Central memory CD4-positive, alpha-beta T cell (primary cell): Measurements from ENCODE around the gene TAAR5.
"Not testable (repeated sequence)": the region's sequence is repeated elsewhere in the genome, so short reads cannot be mapped to it uniquely, and the experiment has no call there.

Experiments
- DNase-seq: peaks from one replicate; pipeline ENCODE4 v3.0.0; 2022
- total RNA-seq, 3 experiments: gene quantifications; one replicate each; lab custom pipeline; 2026; lab: John Stamatoyannopoulos, UW

TAAR5 gene, protein sequence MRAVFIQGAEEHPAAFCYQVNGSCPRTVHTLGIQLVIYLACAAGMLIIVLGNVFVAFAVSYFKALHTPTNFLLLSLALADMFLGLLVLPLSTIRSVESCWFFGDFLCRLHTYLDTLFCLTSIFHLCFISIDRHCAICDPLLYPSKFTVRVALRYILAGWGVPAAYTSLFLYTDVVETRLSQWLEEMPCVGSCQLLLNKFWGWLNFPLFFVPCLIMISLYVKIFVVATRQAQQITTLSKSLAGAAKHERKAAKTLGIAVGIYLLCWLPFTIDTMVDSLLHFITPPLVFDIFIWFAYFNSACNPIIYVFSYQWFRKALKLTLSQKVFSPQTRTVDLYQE
- total RNA-seq, result 0 reads per million in 3 experiments

DNA sequence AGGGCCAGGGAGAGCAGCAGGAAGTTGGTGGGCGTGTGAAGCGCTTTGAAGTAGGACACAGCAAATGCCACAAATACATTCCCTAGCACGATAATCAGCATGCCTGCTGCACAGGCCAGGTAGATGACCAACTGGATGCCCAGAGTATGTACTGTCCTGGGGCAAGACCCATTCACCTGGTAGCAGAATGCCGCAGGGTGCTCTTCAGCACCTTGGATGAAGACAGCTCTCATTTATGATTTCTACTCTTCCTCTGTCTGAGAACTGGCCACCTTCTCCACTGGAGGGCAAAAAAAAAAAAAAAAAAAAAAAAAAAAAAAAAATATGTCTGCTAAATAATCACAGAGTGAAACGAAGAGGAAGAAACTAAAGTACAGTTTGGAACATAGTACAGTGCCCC lies at the start of gene TAAR5:
Gene TAAR5 (minus strand): TSS at position 288 of the 400 bp plus-strand sequence. CDS start 55 bp downstream, at position 233.
- DNase-seq, result no peak

GRCh38 chr6:132637135-132637534 lies 47.6 kb upstream of the TAAR5 start:
- not testable (repeated sequence) for DNase-seq

- not testable (repeated sequence) for DNase-seq
Observed at GRCh38 chr6:132635906-132636305, 46.4 kb upstream of the TAAR5 start.

GRCh38 chr6:132635288-132635687 lies 45.7 kb upstream of the TAAR5 start:
- DNase-seq, result not testable (repeated sequence)

GRCh38 chr6:132634796-132635195 lies 45.3 kb upstream of the TAAR5 start:
- no peak for DNase-seq

GRCh38 chr6:132633362-132633761 lies 43.8 kb upstream of the TAAR5 start:
- DNase-seq, result no peak

GRCh38 chr6:132624175-132624574 lies 34.6 kb upstream of the TAAR5 start, which contains the start of gene TAAR2:
TSS of gene TAAR2 (minus strand) at chr6:132624275. CDS start at chr6:132624275, 0 bp downstream.
- no peak for DNase-seq

- no peak for DNase-seq
Observed at GRCh38 chr6:132623106-132623845, 33.7 kb upstream of the TAAR5 start.

DNA sequence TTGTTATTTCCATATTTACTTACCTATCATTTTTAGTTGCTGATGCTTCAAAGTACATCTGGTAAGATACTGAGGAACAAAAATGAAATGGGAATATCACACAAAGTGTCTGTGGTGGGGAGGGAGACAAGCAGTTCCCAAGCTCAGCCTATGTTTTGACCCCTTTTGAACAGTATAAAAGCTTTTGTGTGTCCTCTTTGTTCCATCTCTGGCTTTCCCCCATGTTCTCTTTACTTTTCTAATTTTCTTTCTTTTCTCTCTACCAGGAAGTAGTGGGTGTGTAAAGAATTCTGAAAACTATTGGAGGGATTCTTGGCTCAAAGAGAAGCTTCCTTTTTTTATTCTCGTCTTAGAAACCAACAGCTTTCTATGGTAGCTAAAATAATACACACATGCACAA lies 27.1 kb upstream of the TAAR5 start:
- DNase-seq, result no peak

GRCh38 chr6:132614554-132614953 lies 25.0 kb upstream of the TAAR5 start:
- DNase-seq, result no peak

GRCh38 chr6:132612449-132613108 lies 23.0 kb upstream of the TAAR5 start:
- no peak for DNase-seq

GRCh38 chr6:132611616-132612015 lies 22.1 kb upstream of the TAAR5 start:
- DNase-seq, result no peak

- no peak for DNase-seq
Observed at GRCh38 chr6:132607544-132608233, 18.1 kb upstream of the TAAR5 start.

GRCh38 chr6:132604635-132605152 lies 15.2 kb upstream of the TAAR5 start:
- DNase-seq, result no peak

DNA sequence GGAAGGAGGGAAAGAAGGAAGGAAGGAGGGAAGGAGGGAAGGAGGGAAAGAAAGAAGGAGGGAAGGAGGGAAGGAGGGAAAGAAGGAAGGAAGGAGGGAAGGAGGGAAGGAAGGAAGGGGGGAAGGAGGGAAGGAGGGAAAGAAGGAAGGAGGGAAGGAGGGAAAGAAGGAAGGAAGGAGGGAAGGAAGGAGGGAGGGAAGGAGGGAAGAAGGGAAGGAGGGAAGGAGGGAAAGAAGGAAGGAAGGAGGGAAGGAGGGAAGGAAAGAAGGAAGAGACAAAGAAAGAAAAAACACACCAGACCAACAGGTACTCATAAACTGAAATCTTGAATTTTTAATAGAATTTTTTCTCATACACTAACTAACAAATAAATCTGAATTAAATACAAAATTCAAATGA lies 11.4 kb upstream of the TAAR5 start:
- not testable (repeated sequence) for DNase-seq

DNA sequence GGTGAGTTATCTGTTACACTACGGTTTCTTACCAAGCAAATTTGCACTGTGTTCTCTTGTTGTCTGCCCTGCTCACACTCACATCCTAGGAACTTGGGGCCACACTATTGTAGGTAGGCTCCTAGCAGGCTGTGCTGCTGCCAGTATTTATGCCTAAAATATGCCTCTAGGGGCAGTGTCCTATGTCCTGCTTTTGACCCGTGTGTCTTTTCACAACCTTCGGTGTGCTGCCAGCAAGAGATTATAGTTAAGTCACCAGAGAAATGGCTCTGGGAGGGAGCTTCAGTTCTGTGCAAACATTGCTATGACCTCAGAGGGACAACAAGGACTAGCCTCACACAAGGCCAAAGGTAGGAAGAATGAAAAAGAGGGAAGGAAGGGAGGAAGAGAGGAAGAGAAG lies 8.9 kb upstream of the TAAR5 start:
- DNase-seq, result no peak

GRCh38 chr6:132596201-132596600 lies 6.7 kb upstream of the TAAR5 start:
- no peak for DNase-seq

GRCh38 chr6:132592855-132593254 lies 3.3 kb upstream of the TAAR5 start:
- DNase-seq, result no peak

DNA sequence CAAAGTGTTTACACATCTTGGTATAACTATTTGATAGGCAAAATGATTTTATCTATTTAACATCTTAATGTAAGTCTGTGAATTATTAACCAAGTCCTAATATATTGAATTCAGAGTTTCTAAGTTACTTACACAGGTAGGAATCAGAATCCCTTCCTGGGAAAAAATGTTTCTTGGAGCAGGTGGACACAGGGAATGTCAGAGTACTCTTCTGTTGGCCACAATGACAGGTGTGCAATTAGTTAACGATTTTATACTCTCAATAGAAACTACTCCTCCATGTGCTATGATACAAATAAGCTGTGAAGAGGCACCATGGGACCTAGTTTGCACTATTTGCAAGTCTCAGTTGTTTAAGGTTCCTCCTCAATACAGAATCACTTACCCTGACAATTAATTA lies 821 bp upstream of the TAAR5 start:
- DNase-seq, result no peak

GRCh38 chr6:132587424-132587823 lies 2.1 kb downstream of the TAAR5 start:
- no peak for DNase-seq

DNA sequence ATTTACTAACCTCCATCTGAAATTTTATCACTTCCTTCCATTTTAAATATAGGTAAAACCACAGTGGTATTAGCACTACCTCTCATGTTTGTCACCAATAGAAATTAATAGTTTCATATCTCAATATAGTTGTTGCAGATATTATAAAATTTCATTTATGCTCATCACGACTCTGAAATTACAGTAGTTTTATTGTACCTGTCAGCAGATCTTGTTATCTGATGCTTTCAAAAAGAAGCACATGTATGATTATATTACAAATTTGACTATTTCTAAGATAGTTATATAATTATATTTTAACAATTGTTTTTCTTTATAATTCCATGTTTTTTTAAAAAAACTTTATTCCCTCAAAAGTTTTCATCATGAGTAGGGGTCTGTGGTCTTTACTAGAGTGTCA lies 4.8 kb downstream of the TAAR5 start:
- DNase-seq, result no peak

GRCh38 chr6:132571774-132572173 lies 17.8 kb downstream of the TAAR5 start:
- DNase-seq, result no peak
